Measurements from ENCODE around the gene EML1.

DNA sequence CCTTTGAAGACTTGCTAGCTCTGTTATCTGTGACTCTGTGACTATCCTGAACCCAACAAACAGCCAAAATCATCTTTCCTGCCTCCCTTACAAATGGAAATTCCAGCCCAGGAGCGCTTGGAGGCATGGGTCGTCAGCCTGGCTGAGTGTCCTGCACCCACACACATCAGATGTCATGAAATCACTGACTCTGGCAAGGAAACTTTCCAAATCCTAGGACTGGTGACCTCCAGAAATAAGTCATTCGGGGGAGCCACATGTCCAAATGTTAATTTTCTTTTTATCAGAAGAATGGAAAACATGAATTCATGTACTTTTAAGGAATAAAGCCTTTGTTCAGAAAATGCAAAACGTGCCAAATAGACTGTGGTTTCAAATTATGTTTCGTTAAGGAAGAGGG lies 175.7 kb downstream of the EML1 start:
- TF ChIP-seq, protein P1, sequence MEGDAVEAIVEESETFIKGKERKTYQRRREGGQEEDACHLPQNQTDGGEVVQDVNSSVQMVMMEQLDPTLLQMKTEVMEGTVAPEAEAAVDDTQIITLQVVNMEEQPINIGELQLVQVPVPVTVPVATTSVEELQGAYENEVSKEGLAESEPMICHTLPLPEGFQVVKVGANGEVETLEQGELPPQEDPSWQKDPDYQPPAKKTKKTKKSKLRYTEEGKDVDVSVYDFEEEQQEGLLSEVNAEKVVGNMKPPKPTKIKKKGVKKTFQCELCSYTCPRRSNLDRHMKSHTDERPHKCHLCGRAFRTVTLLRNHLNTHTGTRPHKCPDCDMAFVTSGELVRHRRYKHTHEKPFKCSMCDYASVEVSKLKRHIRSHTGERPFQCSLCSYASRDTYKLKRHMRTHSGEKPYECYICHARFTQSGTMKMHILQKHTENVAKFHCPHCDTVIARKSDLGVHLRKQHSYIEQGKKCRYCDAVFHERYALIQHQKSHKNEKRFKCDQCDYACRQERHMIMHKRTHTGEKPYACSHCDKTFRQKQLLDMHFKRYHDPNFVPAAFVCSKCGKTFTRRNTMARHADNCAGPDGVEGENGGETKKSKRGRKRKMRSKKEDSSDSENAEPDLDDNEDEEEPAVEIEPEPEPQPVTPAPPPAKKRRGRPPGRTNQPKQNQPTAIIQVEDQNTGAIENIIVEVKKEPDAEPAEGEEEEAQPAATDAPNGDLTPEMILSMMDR (IDR thresholded peaks at IDR 0.05), result no peak
- TF ChIP-seq POLR2A (IDR thresholded peaks at IDR 0.05) (no peak), POLR2AphosphoS5 (IDR thresholded peaks at IDR 0.05) (no peak)
